Measurements from ENCODE around the gene SUMO2. TPM values are rescaled to one million over a fixed set of nuclear protein-coding genes. Genes with fewer than 3 reads are reported as not detected.

Gene SUMO2
- polyA plus RNA-seq, 1 donor (not counting 4 experiments of a cell fraction or from before 2014, with no cell fraction given) = 393 TPM

DNA sequence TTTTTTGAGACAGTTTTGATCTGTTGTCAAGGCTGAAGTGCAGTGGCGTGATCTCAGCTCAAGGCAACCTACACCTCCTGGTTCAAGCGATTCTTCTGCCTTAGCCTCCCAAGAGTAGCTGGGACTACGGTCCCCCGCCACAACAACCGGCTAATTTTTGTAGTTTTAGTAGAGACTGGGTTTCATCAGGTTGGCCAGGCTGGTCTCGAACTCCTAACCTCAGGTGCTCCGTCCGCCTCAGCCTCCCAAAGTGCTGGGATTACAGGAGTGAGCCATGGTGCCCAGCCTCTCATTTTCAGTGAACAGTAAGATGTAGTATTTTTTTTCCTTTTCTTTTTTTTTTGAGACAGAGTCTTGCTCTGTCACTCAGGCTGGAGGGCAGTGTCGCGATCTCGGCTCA, 7.8 kb downstream of the SUMO2 start:
- Histone ChIP-seq H3K9me1 (ENCODE audit: control insufficient read depth, extremely low read depth, insufficient read depth, low read length) (no peaks in the 10 kb centered on the region), H3K4me2 (ENCODE audit: control insufficient read depth, extremely low read depth, insufficient read depth, low read depth, low read length) (no peak overlapping the region), H3K9me3 (ENCODE audit: control insufficient read depth, low read depth, low read length) (no peaks in the 10 kb centered on the region), H3K27me3 (ENCODE audit: control insufficient read depth, extremely low read depth, insufficient read depth, low read length) (no peaks in the 10 kb centered on the region), H3K79me2 (ENCODE audit: control insufficient read depth, insufficient read depth, low read length) (peaks cover 86% of the 10 kb centered on the region), H3K36me3 (ENCODE audit: control insufficient read depth in 2 of 2, extremely low read depth in 1 of 2, insufficient read depth in 2 of 2, low read length in 2 of 2) (peaks cover 17 to 38% of the 10 kb centered on the region in 2 experiments), H3K4me3 (ENCODE audit: control insufficient read depth in 2 of 3, extremely low read depth in 1 of 3, insufficient read depth in 2 of 3, low read depth in 1 of 3, low read length in 3 of 3) (no peak overlapping the region), H3K27ac (ENCODE audit: control insufficient read depth, insufficient read depth, low read length) (no peak overlapping the region), H3K9ac (ENCODE audit: control insufficient read depth, extremely low read depth, insufficient read depth, low read length) (no peak overlapping the region), H3K4me1 (ENCODE audit: control insufficient read depth, extremely low read depth, insufficient read depth, low read length) (no peaks in the 10 kb centered on the region), H4K20me1 (ENCODE audit: control insufficient read depth, extremely low read depth, insufficient read depth, low read length) (peaks cover 2% of the 10 kb centered on the region), H2AFZ (ENCODE audit: control insufficient read depth, low read length) (no peak overlapping the region)
- FAIRE-seq (no peak), DNase-seq (ENCODE audit: low read depth, low spot score) (no peak)
- TF ChIP-seq EZH2 (IDR thresholded peaks at IDR 0.05; ENCODE audit: low read length) = no peak
- TF ChIP-seq, protein P1, sequence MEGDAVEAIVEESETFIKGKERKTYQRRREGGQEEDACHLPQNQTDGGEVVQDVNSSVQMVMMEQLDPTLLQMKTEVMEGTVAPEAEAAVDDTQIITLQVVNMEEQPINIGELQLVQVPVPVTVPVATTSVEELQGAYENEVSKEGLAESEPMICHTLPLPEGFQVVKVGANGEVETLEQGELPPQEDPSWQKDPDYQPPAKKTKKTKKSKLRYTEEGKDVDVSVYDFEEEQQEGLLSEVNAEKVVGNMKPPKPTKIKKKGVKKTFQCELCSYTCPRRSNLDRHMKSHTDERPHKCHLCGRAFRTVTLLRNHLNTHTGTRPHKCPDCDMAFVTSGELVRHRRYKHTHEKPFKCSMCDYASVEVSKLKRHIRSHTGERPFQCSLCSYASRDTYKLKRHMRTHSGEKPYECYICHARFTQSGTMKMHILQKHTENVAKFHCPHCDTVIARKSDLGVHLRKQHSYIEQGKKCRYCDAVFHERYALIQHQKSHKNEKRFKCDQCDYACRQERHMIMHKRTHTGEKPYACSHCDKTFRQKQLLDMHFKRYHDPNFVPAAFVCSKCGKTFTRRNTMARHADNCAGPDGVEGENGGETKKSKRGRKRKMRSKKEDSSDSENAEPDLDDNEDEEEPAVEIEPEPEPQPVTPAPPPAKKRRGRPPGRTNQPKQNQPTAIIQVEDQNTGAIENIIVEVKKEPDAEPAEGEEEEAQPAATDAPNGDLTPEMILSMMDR (optimal IDR thresholded peaks at IDR 0.05 in 1 of 3, IDR thresholded peaks at IDR 0.05 in 1 of 3, conservative IDR thresholded peaks at IDR 0.05 in 1 of 3; ENCODE audit: extremely low read depth in 1 of 3, insufficient read depth in 2 of 3, low read length in 3 of 3) = no peak
- dilution Hi-C loops (cut with MboI; ENCODE audit: extremely low pct_ligation_motif_present, low sequenced_read_pairs) = no loop called here

- Histone ChIP-seq H3K79me2 (ENCODE audit: control insufficient read depth, insufficient read depth, low read length) (peaks cover 78% of the 10 kb centered on the region), H3K9me3 (ENCODE audit: control insufficient read depth, low read depth, low read length) (no peaks in the 10 kb centered on the region), H3K4me3 (ENCODE audit: control insufficient read depth in 2 of 3, extremely low read depth in 1 of 3, insufficient read depth in 2 of 3, low read depth in 1 of 3, low read length in 3 of 3) (no peak overlapping the region), H3K9me1 (ENCODE audit: control insufficient read depth, extremely low read depth, insufficient read depth, low read length) (no peaks in the 10 kb centered on the region), H3K36me3 (ENCODE audit: control insufficient read depth in 2 of 2, extremely low read depth in 1 of 2, insufficient read depth in 2 of 2, low read length in 2 of 2) (peaks cover 17 to 32% of the 10 kb centered on the region in 2 experiments), H3K27ac (ENCODE audit: control insufficient read depth, insufficient read depth, low read length) (no peak overlapping the region), H3K27me3 (ENCODE audit: control insufficient read depth, extremely low read depth, insufficient read depth, low read length) (no peaks in the 10 kb centered on the region), H3K4me1 (ENCODE audit: control insufficient read depth, extremely low read depth, insufficient read depth, low read length) (no peaks in the 10 kb centered on the region), H2AFZ (ENCODE audit: control insufficient read depth, low read length) (no peak overlapping the region), H3K9ac (ENCODE audit: control insufficient read depth, extremely low read depth, insufficient read depth, low read length) (no peak overlapping the region), H3K4me2 (ENCODE audit: control insufficient read depth, extremely low read depth, insufficient read depth, low read depth, low read length) (no peak overlapping the region), H4K20me1 (ENCODE audit: control insufficient read depth, extremely low read depth, insufficient read depth, low read length) (no peaks in the 10 kb centered on the region)
- DNase-seq (ENCODE audit: low read depth, low spot score) (no peak), FAIRE-seq (no peak)
- dilution Hi-C loops (cut with MboI; ENCODE audit: extremely low pct_ligation_motif_present, low sequenced_read_pairs) = no loop called here
- TF ChIP-seq EZH2 (IDR thresholded peaks at IDR 0.05; ENCODE audit: low read length) = no peak
- TF ChIP-seq, protein P1 (optimal IDR thresholded peaks at IDR 0.05 in 1 of 3, IDR thresholded peaks at IDR 0.05 in 1 of 3, conservative IDR thresholded peaks at IDR 0.05 in 1 of 3; ENCODE audit: extremely low read depth in 1 of 3, insufficient read depth in 2 of 3, low read length in 3 of 3) = no peak
Observed at GRCh38 chr17:75173526-75173925, 9.2 kb downstream of the SUMO2 start.
